Loucy (cell line): Measurements from ENCODE around the gene HEATR1.

Experiments used
- EZH2phosphoT487 ChIP-seq: fragments of 200-600 bp; IDR thresholded peaks from 2 replicates; pipeline ENCODE4 v1.6.1; 2018; ENCODE audit warnings: antibody characterized with exemption, mild to moderate bottlenecking, moderate library complexity, borderline replicate concordance
- TF ChIP-seq, protein P1 (sequence below): fragments of 200-600 bp; sonication (generic); conservative IDR thresholded peaks from 2 replicates; pipeline ENCODE4 v1.5.1; 2014; ENCODE audit warnings: mild to moderate bottlenecking, antibody characterized with exemption, low read length

DNA sequence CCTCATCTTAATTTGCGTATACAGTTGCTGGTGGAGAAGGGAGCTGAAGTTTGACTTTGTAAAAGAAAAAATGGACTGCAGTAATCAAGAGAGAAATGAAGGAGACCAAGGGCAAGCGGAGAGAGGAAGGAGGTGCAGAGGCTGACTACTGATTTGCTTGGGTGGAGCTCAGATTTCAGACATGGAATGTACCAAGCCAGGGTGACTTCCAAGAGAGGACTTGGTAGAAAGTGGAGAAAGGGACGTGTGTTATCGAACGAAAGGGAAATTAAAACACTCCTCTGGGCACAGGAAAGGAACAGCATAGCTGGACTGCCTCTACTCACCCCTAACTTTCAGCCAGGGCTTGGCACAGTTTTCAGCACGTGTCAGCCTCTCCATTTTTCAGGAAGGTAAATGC is 15.1 kb upstream of the HEATR1 start:
- TF ChIP-seq, protein P1, sequence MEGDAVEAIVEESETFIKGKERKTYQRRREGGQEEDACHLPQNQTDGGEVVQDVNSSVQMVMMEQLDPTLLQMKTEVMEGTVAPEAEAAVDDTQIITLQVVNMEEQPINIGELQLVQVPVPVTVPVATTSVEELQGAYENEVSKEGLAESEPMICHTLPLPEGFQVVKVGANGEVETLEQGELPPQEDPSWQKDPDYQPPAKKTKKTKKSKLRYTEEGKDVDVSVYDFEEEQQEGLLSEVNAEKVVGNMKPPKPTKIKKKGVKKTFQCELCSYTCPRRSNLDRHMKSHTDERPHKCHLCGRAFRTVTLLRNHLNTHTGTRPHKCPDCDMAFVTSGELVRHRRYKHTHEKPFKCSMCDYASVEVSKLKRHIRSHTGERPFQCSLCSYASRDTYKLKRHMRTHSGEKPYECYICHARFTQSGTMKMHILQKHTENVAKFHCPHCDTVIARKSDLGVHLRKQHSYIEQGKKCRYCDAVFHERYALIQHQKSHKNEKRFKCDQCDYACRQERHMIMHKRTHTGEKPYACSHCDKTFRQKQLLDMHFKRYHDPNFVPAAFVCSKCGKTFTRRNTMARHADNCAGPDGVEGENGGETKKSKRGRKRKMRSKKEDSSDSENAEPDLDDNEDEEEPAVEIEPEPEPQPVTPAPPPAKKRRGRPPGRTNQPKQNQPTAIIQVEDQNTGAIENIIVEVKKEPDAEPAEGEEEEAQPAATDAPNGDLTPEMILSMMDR = no peak
- TF ChIP-seq EZH2phosphoT487 = no peak
